GM10847 (cell line): ENCODE data around the gene SPDYC.

Source experiments
- POLR2A ChIP-seq: IDR thresholded peaks from 2 replicates; pipeline ENCODE4 v1.6.1; 2011; ENCODE audit not compliant: insufficient read length; ENCODE audit errors: extremely low read depth

The SPDYC gene

GRCh38 chr11:65206901-65207300, 36.9 kb downstream of the SPDYC start:
- TF ChIP-seq POLR2A, result no peak

GRCh38 chr11:65207918-65208784, 38.1 kb downstream of the SPDYC start:
- no peak for TF ChIP-seq POLR2A

GRCh38 chr11:65208785-65209710, 39.0 kb downstream of the SPDYC start:
- TF ChIP-seq POLR2A, result no peak

DNA sequence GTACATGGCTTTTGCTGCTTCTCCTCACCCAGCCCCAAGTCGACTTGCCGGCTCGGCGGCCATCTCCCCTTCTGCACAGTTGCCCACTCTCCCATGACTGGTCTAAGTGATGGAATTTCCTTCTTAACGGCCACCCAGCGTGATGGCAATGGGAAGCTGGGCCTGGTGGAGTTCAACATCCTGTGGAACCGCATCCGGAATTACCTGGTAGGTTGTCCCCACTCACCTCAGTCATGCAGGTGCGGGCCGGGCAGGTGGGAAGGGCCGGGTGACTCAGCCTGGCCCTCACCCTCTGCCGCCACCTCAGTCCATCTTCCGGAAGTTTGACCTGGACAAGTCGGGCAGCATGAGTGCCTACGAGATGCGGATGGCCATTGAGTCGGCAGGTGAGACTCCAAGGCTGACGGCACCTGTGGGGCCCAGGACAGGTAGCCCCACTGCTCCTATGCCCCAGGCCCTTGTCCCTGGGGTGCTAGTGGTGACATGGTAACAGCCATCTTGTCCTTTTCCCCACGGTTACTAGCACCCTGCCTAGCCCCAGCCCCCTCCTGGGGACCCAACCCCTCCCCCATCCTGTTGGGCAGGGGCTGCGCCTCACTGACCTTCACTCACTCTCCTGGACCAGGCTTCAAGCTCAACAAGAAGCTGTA, 39.8 kb downstream of the SPDYC start:
- no peak for TF ChIP-seq POLR2A

DNA sequence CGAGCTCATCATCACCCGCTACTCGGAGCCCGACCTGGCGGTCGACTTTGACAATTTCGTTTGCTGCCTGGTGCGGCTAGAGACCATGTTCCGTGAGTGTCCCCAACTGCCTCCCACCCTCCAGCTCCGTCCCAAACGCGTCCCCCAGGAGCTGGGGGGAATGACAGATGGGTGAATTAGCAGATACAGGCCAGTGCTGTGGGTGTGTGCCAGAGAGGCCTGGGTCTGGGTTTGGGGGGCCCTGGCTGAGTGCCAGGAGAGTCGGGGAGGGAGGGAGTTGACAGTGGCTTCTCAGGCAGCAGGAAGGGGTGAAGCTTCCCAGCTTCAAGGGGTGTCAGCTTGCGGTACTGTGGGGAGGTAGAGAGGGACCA, 40.3 kb downstream of the SPDYC start:
- no peak for TF ChIP-seq POLR2A

GRCh38 chr11:65210748-65211147, 40.7 kb downstream of the SPDYC start:
- no peak for TF ChIP-seq POLR2A

- TF ChIP-seq POLR2A, result no peak
These were observed 41.5 kb downstream of the SPDYC start for GRCh38 chr11:65211293-65212105.

DNA sequence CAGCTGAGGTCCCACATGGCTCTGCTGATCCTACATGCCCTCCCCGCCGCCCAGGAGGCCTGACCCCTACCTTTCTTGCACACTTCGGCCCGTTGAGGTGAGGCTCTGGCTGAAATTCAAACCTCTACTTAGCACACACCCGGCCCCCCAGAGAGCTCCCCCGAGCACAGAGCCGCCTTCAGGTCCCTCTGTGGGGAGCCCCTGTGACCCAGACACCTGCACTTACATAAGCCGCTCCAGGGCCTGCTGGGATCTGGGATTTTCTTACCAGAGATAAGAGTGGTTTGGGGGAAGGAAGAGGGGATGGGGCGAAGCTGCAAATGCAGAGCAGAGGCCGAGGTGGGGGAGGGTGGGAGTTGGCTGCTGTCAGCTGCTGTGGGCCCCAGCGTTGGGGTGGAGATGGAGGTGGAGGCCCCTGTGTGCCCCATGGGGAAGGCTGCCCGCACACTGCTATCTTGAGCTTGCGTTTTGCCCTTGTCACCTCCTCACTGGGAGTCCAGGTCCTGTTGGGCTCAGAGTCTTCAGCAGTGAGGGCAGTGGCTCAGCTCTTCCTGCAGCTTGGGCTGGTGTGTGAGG, 42.3 kb downstream of the SPDYC start:
- no peak for TF ChIP-seq POLR2A

DNA sequence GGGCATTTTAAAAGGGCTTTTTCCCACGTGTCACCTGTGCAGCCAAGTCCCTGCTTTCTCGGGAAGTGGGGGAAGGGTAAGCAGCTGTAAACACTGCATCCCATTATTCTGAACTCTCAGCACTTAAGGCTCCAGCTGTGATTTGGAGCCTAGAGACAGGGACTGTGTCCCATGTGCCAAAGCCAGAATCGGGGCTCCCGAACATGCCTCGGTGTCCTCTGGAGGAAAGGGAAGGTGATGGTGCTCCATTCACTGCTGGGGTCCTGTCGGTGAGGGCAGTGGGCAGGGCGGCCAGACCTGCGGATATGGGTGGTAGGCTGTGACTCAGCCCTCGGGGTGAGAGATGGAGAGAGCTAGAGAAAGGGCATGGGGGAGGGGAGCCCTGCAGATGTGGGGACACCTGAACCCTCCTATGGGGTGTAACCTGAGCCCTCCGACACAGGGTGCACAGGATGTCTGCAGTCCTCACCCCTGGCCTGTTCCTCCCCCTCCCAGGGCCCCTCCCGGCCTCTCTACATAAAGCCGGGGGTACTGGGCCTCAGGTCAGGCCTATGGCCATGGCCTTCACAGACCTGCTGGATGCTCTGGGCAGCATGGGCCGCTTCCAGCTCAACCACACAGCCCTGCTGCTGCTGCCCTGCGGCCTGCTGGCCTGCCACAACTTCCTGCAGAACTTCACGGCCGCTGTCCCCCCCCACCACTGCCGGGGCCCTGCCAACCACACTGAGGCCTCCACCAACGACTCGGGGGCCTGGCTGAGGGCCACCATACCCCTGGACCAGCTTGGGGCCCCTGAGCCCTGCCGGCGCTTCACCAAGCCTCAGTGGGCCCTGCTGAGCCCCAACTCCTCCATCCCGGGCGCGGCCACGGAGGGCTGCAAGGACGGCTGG, 43.5 kb downstream of the SPDYC start:
- TF ChIP-seq POLR2A, result no peak

DNA sequence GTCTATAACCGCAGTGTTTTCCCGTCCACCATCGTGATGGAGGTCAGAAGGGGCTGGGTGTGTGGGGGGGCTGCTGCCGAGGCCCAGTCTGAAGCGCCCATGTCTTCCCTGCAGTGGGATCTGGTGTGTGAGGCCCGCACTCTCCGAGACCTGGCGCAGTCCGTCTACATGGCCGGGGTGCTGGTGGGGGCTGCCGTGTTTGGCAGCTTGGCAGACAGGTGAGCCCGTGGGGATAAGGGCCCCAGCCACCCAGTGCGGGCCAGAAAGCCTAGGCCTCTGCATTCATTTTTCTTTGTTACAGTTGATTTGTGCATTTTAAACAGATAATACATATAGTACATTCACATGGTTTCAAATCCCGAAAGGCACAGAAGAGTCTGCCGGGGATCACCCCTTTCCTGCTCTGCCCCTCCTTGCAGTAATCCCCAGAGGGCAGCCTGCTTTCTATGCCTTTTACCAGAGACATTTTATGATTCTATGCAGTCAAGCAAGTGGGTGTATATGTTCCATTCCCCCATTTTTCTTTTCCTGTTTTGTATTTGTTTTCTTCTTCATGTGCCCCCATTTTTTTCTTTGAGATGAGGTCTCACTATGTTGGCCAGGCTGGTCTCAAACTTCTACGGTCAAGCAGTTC, 44.3 kb downstream of the SPDYC start:
- no peak for TF ChIP-seq POLR2A

DNA sequence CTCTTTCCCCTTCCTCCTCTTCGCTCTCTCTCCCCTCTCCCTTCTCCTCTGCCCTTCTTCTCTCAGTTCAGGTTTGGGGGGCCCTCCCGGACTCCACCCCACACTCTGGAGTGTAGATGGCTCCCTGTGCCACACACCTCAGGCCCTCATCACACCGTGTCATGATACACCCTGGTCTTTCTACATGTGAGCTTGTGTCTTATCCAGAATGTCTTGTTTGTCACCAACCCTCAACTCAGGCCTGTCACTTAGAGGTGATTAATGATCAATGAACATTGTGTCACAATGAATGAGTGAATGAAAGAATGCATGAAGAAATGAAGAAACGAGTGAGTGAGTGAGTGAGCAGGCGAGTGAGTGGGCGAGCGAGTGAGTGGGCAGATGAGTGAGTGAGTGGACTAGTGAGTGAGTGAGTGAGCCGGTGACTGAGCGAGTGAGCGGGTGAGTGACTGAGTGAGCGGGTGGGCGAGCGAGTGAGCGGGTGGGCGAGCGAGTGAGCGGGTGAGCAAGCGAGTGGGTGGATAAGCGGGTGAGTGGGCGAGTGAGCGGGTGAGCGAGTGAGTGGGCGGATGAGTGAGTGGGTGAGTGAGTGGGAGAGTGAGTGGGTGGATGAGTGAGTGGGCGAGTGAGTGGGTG, 45.5 kb downstream of the SPDYC start:
- TF ChIP-seq POLR2A, result no peak

GRCh38 chr11:65216830-65217229, 46.8 kb downstream of the SPDYC start:
- TF ChIP-seq POLR2A, result no peak
